ENCODE data around the gene SCFD2.

GRCh38 chr4:53089936-53090729 is 275.7 kb downstream of the SCFD2 start:
- TF ChIP-seq, protein P1, sequence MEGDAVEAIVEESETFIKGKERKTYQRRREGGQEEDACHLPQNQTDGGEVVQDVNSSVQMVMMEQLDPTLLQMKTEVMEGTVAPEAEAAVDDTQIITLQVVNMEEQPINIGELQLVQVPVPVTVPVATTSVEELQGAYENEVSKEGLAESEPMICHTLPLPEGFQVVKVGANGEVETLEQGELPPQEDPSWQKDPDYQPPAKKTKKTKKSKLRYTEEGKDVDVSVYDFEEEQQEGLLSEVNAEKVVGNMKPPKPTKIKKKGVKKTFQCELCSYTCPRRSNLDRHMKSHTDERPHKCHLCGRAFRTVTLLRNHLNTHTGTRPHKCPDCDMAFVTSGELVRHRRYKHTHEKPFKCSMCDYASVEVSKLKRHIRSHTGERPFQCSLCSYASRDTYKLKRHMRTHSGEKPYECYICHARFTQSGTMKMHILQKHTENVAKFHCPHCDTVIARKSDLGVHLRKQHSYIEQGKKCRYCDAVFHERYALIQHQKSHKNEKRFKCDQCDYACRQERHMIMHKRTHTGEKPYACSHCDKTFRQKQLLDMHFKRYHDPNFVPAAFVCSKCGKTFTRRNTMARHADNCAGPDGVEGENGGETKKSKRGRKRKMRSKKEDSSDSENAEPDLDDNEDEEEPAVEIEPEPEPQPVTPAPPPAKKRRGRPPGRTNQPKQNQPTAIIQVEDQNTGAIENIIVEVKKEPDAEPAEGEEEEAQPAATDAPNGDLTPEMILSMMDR (IDR thresholded peaks at IDR 0.05): no peak
- peak in 1 of 3 donors; percentile 64 for TF ChIP-seq POLR2AphosphoS5 (IDR thresholded peaks at IDR 0.05)
